Naive thymus-derived CD4-positive, alpha-beta T cell (primary cell): ENCODE results near the gene CEACAM19. TPM values are rescaled to one million over a fixed set of nuclear protein-coding genes. Genes with fewer than 3 reads are reported as not detected.

Experiments
- ATAC-seq: fragments of 150-1000 bp; cut with Tn5 transposase; 2 replicates; pipeline ENCODE4 v1.10.0; 2021; ENCODE audit warnings: mild to moderate bottlenecking, moderate library complexity
- CTCF ChIA-PET: fragments of 350-600 bp; sonication (Branson Sonifier 250); formaldehyde crosslinking; loops from one replicate; lab custom pipeline; 2021; ENCODE audit warnings: antibody characterized with exemption; lab: Charles Lee
- POLR2A ChIA-PET: fragments of 350-600 bp; sonication (Branson Sonifier 250); formaldehyde crosslinking; loops from one replicate; lab custom pipeline; 2021; ENCODE audit warnings: antibody characterized with exemption, inconsistent platforms; lab: Charles Lee
- DNase-seq, 9 donors: peaks; one replicate each; pipeline versions ENCODE4 v3.0.0 to v3.0.0-alpha.2; 2020 to 2022; ENCODE audit warnings: mixed read lengths in 1 of 9
- H3K27ac ChIP-seq: one replicate; pipeline ENCODE4 v1.7.0; 2013; ENCODE audit warnings: mild to moderate bottlenecking, low read depth, low read length, moderate library complexity
- H3K27me3 ChIP-seq, 2 donors: one replicate each; pipeline ENCODE4 v1.7.0; 2013; ENCODE audit warnings: low read length in 2 of 2, mild to moderate bottlenecking in 2 of 2, moderate library complexity in 2 of 2; ENCODE audit not compliant: control insufficient read depth in 2 of 2, insufficient read depth in 2 of 2
- H3K36me3 ChIP-seq, 3 experiments: 1 replicate in 2 of 3; 2 replicates in 1 of 3; pipeline ENCODE4 v1.7.0; 2013; ENCODE audit warnings: low read length in 3 of 3, mild to moderate bottlenecking in 3 of 3, moderate library complexity in 1 of 3; ENCODE audit not compliant: insufficient read depth in 3 of 3, control insufficient read depth in 2 of 3
- H3K4me1 ChIP-seq, 2 donors: one replicate each; pipeline ENCODE4 v1.7.0; 2013; ENCODE audit warnings: low read length in 2 of 2, mild to moderate bottlenecking in 2 of 2, moderate library complexity in 1 of 2; ENCODE audit not compliant: control insufficient read depth in 2 of 2, insufficient read depth in 2 of 2
- H3K4me3 ChIP-seq: 2 replicates; pipeline ENCODE4 v1.7.0; 2013; ENCODE audit warnings: mild to moderate bottlenecking, low read length
- H3K9me3 ChIP-seq, 3 experiments: 1 replicate in 2 of 3; 2 replicates in 1 of 3; pipeline ENCODE4 v1.7.0; 2013; ENCODE audit warnings: low read length in 3 of 3; ENCODE audit not compliant: control insufficient read depth in 2 of 3
- H3K27ac Mint-ChIP-seq, 9 donors: one replicate each; pipeline ENCODE4 v1.8.0; 2020 to 2022; ENCODE audit warnings: mixed read lengths in 9 of 9, mild to moderate bottlenecking in 8 of 9, moderate library complexity in 5 of 9, inconsistent platforms in 2 of 9
- H3K27me3 Mint-ChIP-seq, 5 donors: one replicate each; pipeline ENCODE4 v1.8.0; 2021 to 2022; ENCODE audit warnings: mixed read lengths in 5 of 5, mild to moderate bottlenecking in 1 of 5
- H3K36me3 Mint-ChIP-seq, 5 donors: one replicate each; pipeline ENCODE4 v1.8.0; 2020 to 2022; ENCODE audit warnings: mixed read lengths in 5 of 5, mild to moderate bottlenecking in 3 of 5, inconsistent platforms in 1 of 5
- H3K4me1 Mint-ChIP-seq, 7 donors: one replicate each; pipeline ENCODE4 v1.8.0; 2020 to 2022; ENCODE audit warnings: mixed read lengths in 7 of 7, mild to moderate bottlenecking in 3 of 7, inconsistent platforms in 1 of 7
- H3K4me3 Mint-ChIP-seq, 10 donors: one replicate each; pipeline ENCODE4 v1.8.0; 2020 to 2022; ENCODE audit warnings: mild to moderate bottlenecking in 10 of 10, mixed read lengths in 10 of 10, moderate library complexity in 6 of 10, inconsistent platforms in 2 of 10
- H3K9me3 Mint-ChIP-seq, 11 donors: one replicate each; pipeline ENCODE4 v1.8.0; 2020 to 2022; ENCODE audit warnings: mixed read lengths in 11 of 11, mild to moderate bottlenecking in 4 of 11, inconsistent platforms in 1 of 11, moderate library complexity in 1 of 11
- intact Hi-C, 2 donors: fragments of 100-400 bp; cut with micrococcal nuclease; formaldehyde crosslinking; loops; one replicate each; pipeline ENCODE4 v1.15.1; 2023
- polyA plus RNA-seq, 2 donors: library from polyadenylated mRNA; unstranded; fragments of 300-500 nt; fragmentation: Illumina TruSeq; gene quantifications; one replicate each; pipeline ENCODE4 v1.2.3, GENCODE V29; 2021
- total RNA-seq, 6 experiments: library from RNA in 5 of 6; stranded (reverse) in 5 of 6; gene quantifications; 1 replicate in 5 of 6; 2 replicates in 1 of 6; pipeline ENCODE4 v1.2.3 and lab custom pipeline; 2021 to 2026

The CEACAM19 gene
- total and polyA plus RNA-seq, 7 experiments from 2014 or later: 0.63 to 3.4 (median 2.1) TPM; not detected in 2

GRCh38 chr19:44644402-44645016, 26.8 kb upstream of the CEACAM19 start:
- Histone ChIP-seq H3K36me3 (no peaks in the 10 kb centered on the region), H3K4me1 (no peaks in the 10 kb centered on the region), H3K9me3 (no peaks in the 10 kb centered on the region), H3K27ac (no peak overlapping the region), H3K27me3 (no peaks in the 10 kb centered on the region), H3K4me3 (peak overlapping the region; percentile 43)
- peaks cover 0 to 3% (median 0%) of the 10 kb centered on the region in 5 donors for H3K36me3 Mint-ChIP-seq
- H3K27me3 Mint-ChIP-seq: peaks cover 0 to 20% (median 0%) of the 10 kb centered on the region in 5 donors
- H3K9me3 Mint-ChIP-seq: peaks cover 0 to 4% (median 0%) of the 10 kb centered on the region in 11 donors
- ChIA-PET POLR2A (no interaction called here), CTCF (no interaction called here)
- H3K4me3 Mint-ChIP-seq: peak overlapping the region; percentile 60 to 84 (median 76)
- intact Hi-C loops: no loop called here
- ATAC-seq (no peak), DNase-seq (no peak)
- H3K4me1 Mint-ChIP-seq: peaks cover 0 to 4% (median 0%) of the 10 kb centered on the region in 7 donors
- H3K27ac Mint-ChIP-seq: peak overlapping the region in 1 of 9 donors; percentile 46

- Histone ChIP-seq H3K36me3 (peaks cover 0 to 3% (median 0%) of the 10 kb centered on the region in 3 experiments), H3K27me3 (no peaks in the 10 kb centered on the region), H3K9me3 (no peaks in the 10 kb centered on the region), H3K27ac (no peak overlapping the region), H3K4me3 (no peak overlapping the region), H3K4me1 (no peaks in the 10 kb centered on the region)
- H3K36me3 Mint-ChIP-seq: peaks cover 0 to 8% (median 0%) of the 10 kb centered on the region in 5 donors
- H3K27ac Mint-ChIP-seq: no peak overlapping the region
- ATAC-seq (no peak), DNase-seq (no peak)
- POLR2A ChIA-PET: no interaction called here
- peaks cover 0 to 20% (median 0%) of the 10 kb centered on the region in 5 donors for H3K27me3 Mint-ChIP-seq
- CTCF ChIA-PET: no interaction called here
- H3K9me3 Mint-ChIP-seq: no peaks in the 10 kb centered on the region
- peaks cover 0 to 4% (median 0%) of the 10 kb centered on the region in 7 donors for H3K4me1 Mint-ChIP-seq
- intact Hi-C loops: no loop called here
- H3K4me3 Mint-ChIP-seq: no peak overlapping the region
Observed at GRCh38 chr19:44645407-44646048, 25.8 kb upstream of the CEACAM19 start.

- intact Hi-C loops: no loop called here
- H3K27me3 ChIP-seq: no peaks in the 10 kb centered on the region
- H3K4me1 Mint-ChIP-seq: peaks cover 0 to 4% (median 0%) of the 10 kb centered on the region in 7 donors
- H3K27me3 Mint-ChIP-seq: peaks cover 0 to 20% (median 0%) of the 10 kb centered on the region in 5 donors
- no peaks in the 10 kb centered on the region for H3K4me1 ChIP-seq
- CTCF ChIA-PET: no interaction called here
- H3K4me3 Mint-ChIP-seq: no peak overlapping the region
- no peak overlapping the region for H3K4me3 ChIP-seq
- DNase-seq (no peak), ATAC-seq (no peak)
- H3K27ac ChIP-seq: no peak overlapping the region
- H3K27ac Mint-ChIP-seq: no peak overlapping the region
- H3K36me3 Mint-ChIP-seq: peaks cover 0 to 8% (median 0%) of the 10 kb centered on the region in 5 donors
- POLR2A ChIA-PET: no interaction called here
- H3K9me3 ChIP-seq: no peaks in the 10 kb centered on the region
- peaks cover 0 to 3% (median 0%) of the 10 kb centered on the region in 3 experiments for H3K36me3 ChIP-seq
- H3K9me3 Mint-ChIP-seq: no peaks in the 10 kb centered on the region
Observed at GRCh38 chr19:44646049-44646416, 25.2 kb upstream of the CEACAM19 start.

- peak overlapping the region in 1 of 10 donors; percentile 13 for H3K4me3 Mint-ChIP-seq
- H3K27me3 ChIP-seq: no peaks in the 10 kb centered on the region
- POLR2A ChIA-PET: no interaction called here
Observed at GRCh38 chr19:44647144-44647543, 24.1 kb upstream of the CEACAM19 start.

GRCh38 chr19:44648631-44649251, 22.5 kb upstream of the CEACAM19 start:
- Histone ChIP-seq H3K9me3 (no peaks in the 10 kb centered on the region), H3K27me3 (no peaks in the 10 kb centered on the region), H3K36me3 (peaks cover 0 to 3% (median 0%) of the 10 kb centered on the region in 3 experiments), H3K27ac (no peak overlapping the region), H3K4me3 (no peak overlapping the region), H3K4me1 (no peaks in the 10 kb centered on the region)
- peaks cover 0 to 3% (median 0%) of the 10 kb centered on the region in 7 donors for H3K4me1 Mint-ChIP-seq
- H3K9me3 Mint-ChIP-seq: no peaks in the 10 kb centered on the region
- ChIA-PET CTCF (interaction anchor here (1.0 to 1.3 kb wide), 2 partner anchors 8 to 79 kb away, joined by 3 to 4 read pairs; no protein-coding TSS in a partner anchor), POLR2A (no interaction called here)
- peaks cover 0 to 8% (median 0%) of the 10 kb centered on the region in 5 donors for H3K36me3 Mint-ChIP-seq
- peaks cover 0 to 3% (median 0%) of the 10 kb centered on the region in 5 donors for H3K27me3 Mint-ChIP-seq
- no peak for DNase-seq
- intact Hi-C loops: no loop called here
- H3K4me3 Mint-ChIP-seq: no peak overlapping the region
- ATAC-seq: no peak
- no peak overlapping the region for H3K27ac Mint-ChIP-seq

More at GRCh38 chr19:44647144-44647543, 24.1 kb upstream of the CEACAM19 start:
- no peak overlapping the region for H3K4me3 ChIP-seq
- CTCF ChIA-PET: no interaction called here
- intact Hi-C loops: no loop called here
- H3K4me1 Mint-ChIP-seq: peaks cover 0 to 4% (median 0%) of the 10 kb centered on the region in 7 donors
- H3K27ac ChIP-seq: no peak overlapping the region
- no peak for ATAC-seq
- H3K9me3 ChIP-seq: no peaks in the 10 kb centered on the region
- H3K4me1 ChIP-seq: no peaks in the 10 kb centered on the region
- H3K27me3 Mint-ChIP-seq: peaks cover 0 to 13% (median 0%) of the 10 kb centered on the region in 5 donors
- peaks cover 0 to 8% (median 0%) of the 10 kb centered on the region in 5 donors for H3K36me3 Mint-ChIP-seq
- H3K27ac Mint-ChIP-seq: no peak overlapping the region
- DNase-seq: no peak
- peaks cover 0 to 3% (median 0%) of the 10 kb centered on the region in 3 experiments for H3K36me3 ChIP-seq
- H3K9me3 Mint-ChIP-seq: no peaks in the 10 kb centered on the region

- Mint-ChIP-seq H3K27me3 (peaks cover 0 to 3% (median 0%) of the 10 kb centered on the region in 5 donors), H3K9me3 (no peaks in the 10 kb centered on the region), H3K4me1 (peaks cover 0 to 6% (median 5%) of the 10 kb centered on the region in 7 donors), H3K4me3 (no peak overlapping the region), H3K27ac (peak overlapping the region in 1 of 9 donors; percentile 72), H3K36me3 (peaks cover 0 to 8% (median 0%) of the 10 kb centered on the region in 5 donors)
- intact Hi-C loops: loop anchor here in 1 of 2 donors (5.0 to 10.0 kb wide), 3 partner anchors 42 to 195 kb away; partner anchors contain the start of gene NECTIN2
- H3K27ac ChIP-seq: no peak overlapping the region
- H3K36me3 ChIP-seq: peaks cover 0 to 3% (median 0%) of the 10 kb centered on the region in 3 experiments
- ATAC-seq (no peak), DNase-seq (no peak)
- ChIA-PET CTCF (no interaction called here), POLR2A (no interaction called here)
- H3K9me3 ChIP-seq: no peaks in the 10 kb centered on the region
- peaks cover 0 to 4% of the 10 kb centered on the region in 2 donors for H3K4me1 ChIP-seq
- H3K27me3 ChIP-seq: no peaks in the 10 kb centered on the region
- H3K4me3 ChIP-seq: no peak overlapping the region
Observed at GRCh38 chr19:44649578-44650145, 21.6 kb upstream of the CEACAM19 start.
